8988T (cell line): ENCODE data around the gene RBM22.

ENCODE experiments used
- DNase-seq: peaks from one replicate; pipeline ENCODE4 v3.0.0; 2011

Gene RBM22

DNA sequence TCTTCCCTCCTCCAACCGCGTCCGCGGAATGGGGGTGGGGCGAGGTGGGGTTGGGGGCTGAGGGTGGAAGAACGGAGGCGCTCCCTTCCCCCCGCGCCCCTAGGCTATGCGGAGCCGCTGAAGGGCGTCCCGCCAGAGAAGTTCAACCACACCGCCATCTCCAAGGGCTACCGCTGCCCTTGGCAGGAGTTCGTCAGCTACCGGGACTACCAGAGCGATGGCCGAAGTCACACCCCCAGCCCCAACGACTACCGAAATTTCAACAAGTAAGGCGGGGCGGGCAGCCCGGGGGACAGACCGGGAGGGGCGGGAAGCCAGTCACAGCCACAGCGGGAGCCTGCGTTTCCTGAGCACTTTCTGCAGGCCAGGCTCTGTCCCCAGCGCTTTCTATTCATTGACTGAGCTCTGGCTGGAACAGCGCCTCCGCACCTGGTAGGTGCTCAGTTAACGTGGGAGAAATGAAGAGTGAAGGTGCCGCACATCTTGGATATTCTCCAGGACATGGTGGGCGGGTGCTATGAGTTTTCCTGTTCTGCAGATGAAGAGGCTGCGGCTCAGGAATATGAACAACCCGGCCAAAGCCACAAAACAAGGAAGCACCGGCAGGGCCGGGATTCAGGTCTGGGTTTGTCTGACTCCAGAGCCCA is 28.5 kb downstream of the RBM22 start:
- DNase-seq: no peak

DNA sequence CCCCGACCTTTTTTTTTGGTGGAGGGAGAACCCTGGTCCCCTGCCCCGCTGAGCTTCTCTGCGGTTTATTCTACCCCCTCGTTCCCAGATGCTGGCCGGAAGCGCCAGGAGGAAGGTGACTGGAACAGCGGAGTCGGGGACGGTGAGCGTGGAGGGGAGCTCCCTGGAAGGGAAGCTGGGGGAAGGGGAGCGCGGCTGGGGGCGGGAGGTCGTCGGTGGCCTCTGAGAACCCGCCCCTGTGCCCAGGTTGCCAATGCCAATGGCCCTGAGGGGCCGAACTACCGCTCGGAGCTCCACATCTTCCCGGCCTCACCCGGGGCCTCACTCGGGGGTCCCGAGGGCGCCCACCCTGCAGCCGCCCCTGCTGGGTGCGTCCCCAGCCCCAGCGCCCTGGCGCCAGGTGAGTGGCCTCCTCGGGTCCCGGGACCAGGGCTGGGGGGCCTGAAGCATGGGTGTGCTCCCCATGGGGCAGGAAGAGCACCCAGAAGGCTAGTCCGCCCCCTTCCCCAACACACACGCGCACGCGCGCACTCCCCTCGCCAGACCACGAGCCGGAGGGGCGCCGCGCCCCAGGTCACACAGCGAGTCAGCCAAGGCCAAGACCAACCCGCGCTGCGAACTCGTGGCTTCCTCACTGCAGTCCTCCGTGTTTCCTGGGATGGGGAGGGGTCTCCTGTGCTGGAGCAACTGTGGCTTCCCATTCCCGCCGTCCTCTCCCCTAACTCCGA is 29.2 kb downstream of the RBM22 start:
- DNase-seq: no peak

DNA sequence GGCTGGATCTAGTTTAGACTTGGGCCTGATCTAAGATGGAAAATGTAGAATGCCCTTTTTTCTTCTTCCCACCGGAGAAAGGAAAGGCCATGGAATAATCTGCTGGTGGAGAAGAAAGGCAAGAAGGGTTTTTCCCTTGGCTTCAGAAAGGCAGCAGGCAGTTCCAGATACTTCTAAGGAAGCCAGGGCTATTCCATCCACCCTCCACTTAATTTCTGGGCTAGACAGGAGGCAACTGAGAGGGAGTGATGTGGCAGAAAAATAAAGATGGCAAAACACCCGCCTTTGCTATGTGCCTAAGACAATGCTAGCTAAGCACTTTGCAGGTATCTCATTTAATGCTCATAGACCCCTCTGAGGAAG is 29.9 kb downstream of the RBM22 start:
- no peak for DNase-seq

DNA sequence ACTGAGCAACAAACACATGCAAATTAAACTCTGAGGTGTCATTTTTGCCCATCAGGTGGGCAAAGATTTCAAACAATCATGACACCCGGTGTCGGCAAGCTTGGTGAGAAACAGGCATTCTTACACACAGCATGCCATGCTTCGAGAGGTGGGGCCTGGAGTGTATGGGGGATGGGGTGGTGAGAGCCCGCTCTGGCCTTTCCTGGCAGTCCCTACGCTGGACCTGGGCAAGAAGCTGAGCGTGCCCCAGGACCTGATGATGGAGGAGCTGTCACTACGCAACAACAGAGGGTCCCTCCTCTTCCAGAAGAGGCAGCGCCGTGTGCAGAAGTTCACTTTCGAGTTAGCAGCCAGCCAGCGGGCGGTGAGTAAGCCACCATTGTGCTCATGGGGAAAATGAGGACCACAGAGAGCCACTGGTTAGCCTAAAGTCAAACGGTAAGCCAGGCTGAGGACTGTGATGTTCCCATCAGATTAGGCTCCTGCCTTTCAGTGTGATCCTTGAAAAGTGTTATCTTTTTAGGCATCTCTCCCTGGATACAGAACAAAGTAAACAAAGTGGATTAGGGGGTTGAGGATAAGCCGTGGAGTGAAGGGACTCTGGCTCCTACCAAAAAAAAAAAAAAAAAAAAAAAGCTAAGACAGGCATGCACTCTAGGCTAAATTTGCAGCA is 30.5 kb downstream of the RBM22 start:
- no peak for DNase-seq

DNA sequence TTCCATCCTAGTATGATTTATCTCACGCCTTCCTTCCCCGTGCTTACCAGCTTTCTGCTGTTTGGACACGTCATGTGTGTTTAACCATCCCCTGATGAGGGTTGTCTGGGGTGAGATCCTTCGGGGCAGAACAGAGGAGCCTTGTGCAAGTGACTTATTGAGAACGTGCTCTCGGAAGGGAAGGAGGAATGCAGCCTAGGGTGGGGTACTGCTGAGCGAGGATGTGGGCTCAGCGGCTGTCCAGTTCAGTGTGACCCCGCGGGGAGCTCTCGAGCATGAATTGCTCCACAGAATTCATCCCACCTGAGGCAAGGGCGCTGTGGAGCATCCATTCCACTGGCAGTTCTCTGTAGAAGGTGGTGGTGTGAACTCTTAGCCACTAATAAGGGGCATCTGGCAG is 35.8 kb downstream of the RBM22 start:
- no peak for DNase-seq

DNA sequence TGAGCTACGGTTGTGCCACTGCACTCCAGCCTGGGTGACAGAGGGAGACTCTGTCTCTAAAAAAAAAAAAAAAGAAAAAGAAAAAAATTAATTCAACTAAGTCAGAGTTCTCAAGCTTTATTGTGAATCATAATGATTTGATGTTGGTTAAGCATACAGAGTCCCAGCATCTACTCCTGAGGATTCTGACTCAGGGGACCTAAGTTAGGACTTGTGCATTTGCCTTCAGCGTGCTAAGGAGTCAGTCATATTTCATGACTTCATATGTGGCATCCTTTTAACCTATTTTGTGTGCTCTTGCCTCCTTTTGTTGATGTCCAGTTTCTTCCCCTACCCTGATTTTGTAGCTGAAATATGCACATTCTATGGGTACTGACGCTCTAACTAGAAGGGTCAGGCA is 36.9 kb downstream of the RBM22 start:
- no peak for DNase-seq

DNA sequence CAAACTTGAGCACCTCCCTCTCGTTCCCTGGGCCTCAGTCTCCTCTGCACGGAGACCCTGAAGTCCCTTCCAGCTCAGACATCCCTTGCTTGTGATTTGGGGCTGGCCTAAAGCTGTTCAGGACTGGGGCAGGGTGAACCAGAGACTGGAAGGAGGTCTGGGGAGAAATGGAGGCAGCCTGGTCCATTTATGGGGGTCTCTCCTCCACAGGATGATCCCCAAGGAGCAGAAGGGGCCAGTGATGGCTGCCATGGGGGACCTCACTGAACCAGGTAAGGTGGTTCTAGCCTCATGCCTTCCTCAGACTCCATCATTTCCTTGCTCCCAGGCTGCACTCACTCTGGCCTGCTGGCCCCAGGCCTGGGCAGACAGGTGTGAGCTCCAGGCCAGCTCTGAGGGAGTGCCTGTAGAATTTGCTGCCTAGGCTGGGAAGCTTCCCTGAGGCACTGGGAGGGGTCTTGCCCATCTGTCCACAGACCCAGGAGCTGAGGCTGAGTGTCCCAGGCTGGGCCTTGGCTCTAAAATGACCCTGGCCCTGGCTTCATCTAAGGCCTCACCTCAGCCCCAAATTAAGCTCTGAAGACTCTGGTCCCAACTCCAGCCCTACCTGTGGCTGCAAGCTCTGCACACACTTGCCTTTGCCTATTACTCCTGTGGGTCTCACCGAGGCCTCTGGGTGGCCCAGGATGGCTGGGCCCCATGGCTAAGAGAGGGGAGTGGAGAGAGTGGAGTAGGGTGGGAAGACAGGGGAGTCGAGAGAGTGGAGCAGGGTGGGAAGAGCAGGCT is 37.9 kb downstream of the RBM22 start:
- peak; percentile 36 for DNase-seq

DNA sequence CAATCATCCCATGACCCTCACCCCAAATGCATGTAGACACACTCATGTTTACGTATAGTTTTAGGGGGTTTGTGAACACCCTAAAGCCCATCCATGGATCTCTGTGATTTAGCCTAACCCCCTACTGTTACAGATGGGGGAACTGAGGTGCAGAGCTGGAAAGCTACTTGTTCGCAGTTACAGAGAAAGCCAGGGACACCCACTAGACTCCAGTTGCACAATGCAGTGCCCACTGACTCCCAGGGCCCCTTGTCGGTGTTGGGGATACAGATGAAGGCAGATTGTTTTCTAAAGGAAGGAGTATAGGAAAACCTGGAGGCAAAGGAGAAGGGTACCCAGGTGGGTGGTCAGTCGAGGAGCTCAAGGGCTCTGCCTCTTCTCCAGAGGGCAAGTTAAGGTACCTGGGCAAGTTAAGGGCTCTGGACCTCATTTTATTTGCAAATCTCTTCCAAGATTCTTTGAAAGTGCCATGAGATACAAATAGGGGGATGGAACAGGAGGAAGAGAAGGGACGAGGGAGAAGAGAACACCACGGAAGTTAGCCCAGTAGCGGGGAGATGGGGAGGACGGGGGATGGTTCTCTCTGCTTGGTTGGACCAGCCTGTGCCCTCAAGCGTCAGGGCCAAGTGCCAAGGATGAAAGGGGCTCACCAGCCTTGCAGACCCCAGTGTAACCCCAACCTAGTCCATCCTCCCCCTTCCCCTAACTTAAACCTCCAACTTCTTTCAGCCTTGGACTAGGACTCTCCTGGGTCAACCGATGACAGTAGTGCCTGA is 38.9 kb downstream of the RBM22 start:
- peak; percentile 3 for DNase-seq

DNA sequence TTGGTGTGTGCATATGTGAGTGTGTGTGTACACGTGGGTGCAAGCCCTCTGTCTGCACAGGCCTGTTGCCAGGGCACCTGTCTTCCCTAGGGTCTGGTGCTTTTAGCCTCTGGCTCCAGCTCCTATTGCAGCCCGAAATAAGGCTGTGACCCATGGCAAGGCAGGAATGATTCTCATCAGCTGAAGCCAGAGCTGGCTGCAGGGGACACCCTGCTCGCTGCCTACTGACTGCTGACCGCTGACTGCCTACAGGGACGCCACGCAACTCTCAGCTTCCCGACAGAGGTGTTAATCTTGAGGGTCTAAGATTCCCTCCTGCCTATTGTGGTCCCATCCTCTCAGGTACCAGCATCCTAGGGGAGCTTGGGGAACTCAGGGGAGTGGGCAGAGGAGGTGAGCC is 39.8 kb downstream of the RBM22 start, which contains the start of gene MYOZ3:
MYOZ3 (plus strand) TSS at position 166 of the 400 bp plus-strand sequence. CDS start 1,691 bp downstream, outside the sequence.
- peak; percentile 12 for DNase-seq

DNA sequence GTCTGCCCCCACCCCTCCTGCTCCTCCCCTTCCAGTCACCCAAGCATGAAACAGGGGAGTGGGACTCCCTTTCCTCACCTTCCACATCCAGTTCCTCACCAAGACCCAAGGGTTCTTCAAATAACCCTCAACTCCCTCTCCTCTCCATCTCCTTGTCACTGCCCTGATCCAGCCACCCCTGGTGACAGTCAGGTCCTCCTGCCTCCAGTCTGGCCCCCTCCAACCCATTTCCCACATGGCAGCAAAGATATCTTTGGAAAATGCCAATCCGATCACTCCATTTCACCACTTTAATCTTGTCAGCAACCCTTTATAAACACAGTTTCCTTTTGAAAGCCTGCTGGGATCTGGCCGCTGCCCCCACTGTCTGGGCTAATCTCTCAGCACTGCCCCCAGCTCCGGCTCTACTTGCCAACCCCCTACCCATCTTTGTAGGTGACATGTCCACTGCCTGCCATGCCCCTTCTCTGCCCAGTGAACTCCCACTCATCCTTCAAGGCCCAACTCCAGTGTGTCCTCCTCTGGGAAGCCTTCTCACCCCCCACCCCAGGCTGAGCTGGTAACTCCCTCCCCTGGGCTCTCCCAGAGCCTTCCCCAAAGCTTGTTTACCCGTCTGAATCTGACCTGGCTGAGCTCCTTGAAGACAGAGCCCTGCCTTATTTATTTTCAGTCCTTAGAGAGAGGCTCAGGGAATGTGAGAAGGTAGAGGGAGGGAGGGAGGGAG is 40.6 kb downstream of the RBM22 start:
- peak; percentile 9 for DNase-seq

DNA sequence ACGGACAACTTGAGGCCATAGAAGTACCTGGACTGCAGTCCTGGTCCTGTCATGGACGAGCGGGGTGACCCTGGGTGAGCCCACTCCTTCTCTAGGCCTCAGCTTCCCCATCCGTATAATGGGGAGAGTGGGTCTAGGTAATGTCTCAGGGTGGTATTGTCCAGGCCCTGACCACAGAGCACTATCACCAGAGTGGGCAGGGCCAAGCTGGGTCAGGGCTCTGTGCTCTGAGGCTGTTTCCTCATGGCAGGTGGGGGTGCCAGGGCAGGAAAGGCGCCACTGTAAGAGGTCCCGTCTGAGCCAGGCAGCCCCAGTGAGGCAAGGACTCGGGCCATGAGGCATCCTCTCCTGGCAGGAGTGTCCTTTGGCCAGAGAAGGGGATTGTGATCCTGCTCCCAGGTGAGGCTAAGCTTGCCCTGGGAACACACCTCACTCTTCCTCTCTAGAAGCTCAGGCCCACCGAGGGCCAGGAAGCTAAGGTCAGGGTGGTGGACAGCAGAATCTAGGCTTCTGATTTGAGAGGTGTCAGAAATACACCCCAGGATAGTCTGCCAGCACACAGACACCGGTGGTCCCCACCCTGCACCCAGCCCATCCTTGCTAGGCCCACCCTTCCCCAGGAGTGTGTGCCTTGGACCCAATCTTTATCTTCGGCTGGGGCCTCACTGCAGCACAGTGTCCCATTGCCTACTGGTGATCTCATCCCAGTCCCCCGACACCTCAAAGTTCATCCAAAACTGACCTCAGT is 41.3 kb downstream of the RBM22 start:
- no peak for DNase-seq

DNA sequence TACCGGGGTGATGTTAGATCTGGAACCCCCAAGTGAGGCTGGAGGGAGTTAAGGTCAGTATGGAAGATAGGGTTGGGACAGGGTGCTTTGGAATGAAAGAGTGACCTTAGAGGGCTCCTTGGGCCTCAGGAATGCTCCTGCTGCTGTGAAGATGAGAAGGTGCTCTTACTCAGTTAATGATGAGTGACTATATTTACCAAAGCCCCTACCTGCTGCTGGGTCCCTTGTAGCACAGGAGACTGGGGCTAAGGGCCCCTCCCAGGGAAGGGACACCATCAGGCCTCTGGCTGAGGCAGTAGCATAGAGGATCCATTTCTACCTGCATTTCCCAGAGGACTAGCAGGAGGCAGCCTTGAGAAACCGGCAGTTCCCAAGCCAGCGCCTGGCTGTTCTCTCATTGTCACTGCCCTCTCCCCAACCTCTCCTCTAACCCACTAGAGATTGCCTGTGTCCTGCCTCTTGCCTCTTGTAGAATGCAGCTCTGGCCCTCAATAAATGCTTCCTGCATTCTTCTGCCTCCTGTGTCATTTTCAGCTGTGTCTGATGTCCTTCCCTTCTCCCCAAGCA is 42.1 kb downstream of the RBM22 start:
- no peak for DNase-seq

DNA sequence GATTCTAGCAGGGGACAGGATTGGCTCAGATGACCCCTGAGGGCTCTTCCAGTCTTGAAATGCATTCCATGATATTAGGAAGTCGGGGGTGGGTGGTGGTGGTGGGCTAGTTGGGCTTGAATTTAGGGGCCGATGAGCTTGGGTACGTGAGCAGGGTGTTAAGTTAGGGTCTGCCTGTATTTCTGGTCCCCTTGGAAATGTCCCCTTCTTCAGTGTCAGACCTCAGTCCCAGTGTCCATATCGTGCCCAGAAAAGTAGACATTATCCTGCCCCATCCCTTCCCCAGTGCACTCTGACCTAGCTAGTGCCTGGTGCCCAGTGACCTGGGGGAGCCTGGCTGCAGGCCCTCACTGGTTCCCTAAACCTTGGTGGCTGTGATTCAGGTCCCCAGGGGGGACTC is 42.7 kb downstream of the RBM22 start:
- no peak for DNase-seq

DNA sequence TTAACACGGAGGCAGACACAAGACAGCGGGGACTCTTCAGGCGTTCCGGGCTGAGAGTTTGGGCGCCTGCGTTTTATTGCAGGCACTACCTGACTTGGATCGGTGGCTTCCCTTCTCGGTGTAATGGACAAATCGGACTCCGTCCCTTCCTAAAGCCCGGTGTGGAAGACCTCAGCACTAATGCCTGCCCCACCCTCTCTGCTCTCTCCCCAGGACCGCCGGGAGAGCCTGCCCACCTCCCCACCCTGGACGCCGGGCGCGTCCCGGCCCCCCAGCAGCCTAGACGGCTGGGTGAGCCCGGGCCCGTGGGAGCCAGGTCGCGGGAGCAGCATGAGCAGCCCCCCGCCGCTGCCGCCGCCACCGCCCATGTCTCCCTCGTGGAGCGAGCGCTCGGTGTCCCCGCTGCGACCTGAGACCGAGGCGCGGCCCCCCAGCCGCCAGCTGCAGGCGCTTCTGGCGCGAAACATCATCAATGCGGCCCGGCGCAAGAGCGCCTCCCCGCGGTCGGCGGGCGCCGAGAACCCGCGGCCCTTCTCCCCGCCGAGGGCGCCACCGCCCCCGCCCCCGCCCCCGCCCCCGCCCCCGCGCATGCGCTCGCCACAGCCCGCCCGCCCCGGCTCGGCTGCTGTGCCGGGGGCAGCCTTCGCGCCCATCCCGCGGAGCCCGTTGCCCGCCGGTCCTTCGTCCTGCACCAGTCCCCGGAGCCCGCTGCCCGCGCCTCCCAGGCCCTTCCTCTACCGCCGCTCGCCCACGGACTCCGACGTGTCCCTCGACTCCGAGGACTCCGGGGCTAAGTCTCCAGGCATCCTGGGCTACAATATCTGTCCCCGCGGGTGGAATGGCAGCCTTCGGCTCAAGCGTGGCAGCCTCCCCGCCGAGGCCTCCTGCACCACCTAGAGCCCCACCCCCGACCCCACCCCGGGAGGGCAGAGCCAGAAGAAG is 44.4 kb downstream of the RBM22 start:
- peak; percentile 98 for DNase-seq

DNA sequence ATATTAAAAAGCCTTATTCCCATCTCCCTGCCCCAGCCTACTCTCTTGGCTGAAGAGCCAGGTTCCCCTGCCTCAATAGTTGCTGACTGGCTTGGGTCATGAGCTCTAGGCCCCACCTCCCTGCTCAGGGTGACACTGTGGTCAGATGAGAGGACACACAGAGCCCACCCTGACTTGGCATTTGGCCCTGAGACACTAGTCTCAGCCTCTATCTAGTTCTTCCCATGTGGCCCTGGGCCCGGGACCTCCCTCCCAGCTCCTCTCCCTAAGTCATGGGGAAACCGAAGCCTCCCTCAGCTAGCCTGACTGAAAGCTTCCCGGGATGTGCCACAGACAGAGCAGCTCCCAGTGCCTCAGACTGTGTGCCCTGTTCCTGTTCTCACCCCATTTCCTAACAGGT is 45.6 kb downstream of the RBM22 start:
- no peak for DNase-seq

DNA sequence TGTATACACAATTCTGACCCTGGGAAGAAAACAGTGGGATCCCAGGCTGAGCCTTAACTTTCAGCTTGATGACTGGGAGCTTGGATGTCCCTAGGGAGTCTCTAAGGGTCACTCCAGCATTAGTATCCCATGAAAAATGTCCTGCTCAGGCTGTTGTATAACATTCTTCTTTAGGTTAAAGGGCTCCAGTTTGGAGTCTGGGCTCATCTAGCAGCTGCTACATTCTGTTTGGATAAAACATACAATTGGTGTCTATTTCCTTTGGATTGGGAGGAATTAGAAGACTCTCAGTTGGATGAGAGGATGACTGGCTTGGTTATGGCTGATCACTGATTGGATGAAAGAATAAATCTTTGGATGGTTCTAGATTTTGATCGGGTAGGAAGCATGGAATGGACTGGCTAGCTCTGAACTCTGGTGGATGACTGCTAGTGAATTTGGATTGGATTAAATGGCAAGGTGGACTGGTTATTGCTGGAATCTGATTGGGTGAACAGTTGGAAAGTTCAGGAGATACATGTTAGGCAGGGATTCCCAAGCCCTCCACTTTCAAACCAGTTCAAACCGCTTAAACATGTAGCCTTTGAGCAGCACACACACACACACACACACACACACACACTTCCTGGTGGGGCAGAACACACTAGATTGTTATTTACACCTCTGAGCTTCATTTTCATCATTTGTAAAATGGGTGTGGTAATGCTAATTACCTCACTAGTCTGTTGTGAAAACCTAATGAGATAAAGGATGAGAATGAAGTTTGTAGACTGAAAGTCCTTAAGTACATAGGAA is 46.9 kb downstream of the RBM22 start:
- DNase-seq: no peak

DNA sequence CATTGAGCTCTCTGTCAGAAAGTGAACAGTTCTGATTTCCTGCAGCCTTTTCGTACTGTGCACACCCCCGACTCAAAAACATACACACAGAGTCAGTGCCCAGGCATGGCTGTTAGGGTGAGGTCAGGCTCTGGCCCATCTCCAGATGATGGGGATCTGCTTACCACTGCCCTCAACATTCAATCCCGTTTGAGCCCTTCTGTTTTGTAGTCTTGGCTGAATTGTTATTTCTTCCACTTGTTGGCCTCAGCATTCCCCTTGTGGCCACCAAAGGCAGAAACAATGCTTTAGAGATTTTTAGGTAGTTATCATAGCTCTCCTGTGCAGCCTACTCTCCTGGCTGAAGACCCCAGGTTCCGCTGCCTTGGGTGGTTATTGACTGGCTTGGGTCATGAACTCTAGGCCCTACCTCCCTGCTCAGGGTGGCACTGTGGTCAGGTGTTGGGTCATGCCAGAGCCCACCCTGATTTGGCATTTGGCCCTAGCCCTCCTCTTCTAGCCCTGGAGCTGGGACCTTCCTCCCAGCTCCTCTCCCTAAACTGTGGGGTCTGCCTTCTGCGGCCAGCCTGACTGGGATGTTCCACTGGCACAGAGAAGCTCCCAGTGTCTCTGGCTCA is 47.6 kb downstream of the RBM22 start:
- DNase-seq: no peak
